ENCODE results near the gene USP22. TPM values are rescaled to one million over a fixed set of nuclear protein-coding genes. Genes with fewer than 3 reads are reported as not detected.
"Not testable (repeated sequence)": the region's sequence is repeated elsewhere in the genome, so short reads cannot be mapped to it uniquely, and the experiment has no call there.

USP22 gene
- total RNA-seq (2012; rRNA removed): 188 and 192 TPM in 2 replicates

DNA sequence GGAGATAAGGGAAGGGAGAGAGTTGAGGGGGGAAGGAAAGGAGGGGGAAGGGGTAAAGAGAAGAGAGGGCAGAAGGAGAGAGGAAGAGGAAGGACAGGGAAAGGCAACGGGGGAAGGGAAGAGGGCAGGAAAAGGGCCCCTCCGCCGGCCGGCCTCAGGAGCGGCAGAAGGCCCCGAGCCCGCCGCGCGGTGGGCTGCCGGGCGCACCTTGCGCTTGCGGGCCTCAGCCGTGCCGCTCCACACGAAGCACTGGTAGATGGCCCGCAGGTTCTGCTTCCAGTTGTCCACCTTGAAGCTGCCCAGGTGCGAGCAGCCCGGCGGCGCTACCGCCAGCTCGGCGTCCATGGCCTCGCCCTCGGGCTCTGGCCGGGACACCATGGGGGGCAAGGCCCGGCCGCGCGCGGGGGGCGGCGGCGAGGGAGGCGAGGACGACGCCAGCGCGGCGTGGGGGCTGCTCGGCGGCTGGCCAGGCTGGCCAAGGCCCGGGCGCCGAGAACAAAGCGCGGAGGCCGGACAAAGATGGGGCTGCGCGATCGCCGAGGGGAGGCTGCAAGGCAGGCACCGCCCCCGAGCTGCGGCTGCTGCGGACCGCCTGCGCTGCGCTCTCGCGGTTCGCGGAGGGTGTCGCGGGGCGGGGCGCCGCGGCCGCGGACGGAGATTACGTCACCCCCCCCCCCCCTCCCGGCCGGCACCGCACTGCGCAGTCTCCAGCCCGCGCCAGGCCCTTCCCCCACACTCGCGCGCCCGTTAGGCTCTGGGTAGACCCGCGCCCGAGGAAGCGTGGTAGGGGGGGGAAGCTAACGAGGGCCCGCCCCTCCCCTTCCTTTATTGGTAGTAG, at the start of gene USP22:
TSS of gene USP22 (minus strand) at position 554 of the 838 bp plus-strand sequence. CDS start at position 378, 176 bp downstream.
- H3K36me3 ChIP-seq (ENCODE audit: insufficient read depth, low read length): peaks cover 3% of the 10 kb centered on the region
- H3K27me3 ChIP-seq (ENCODE audit: control insufficient read depth, insufficient read depth, low read length): no peaks in the 10 kb centered on the region
- H3K9ac ChIP-seq (ENCODE audit: low read depth, low read length): peak within 1 kb of the TSS; percentile 100
- H3K4me1 ChIP-seq (ENCODE audit: control insufficient read depth, insufficient read depth, low read length): peaks cover 20% of the 10 kb centered on the region
- H3K4me2 ChIP-seq (ENCODE audit: low read length): peak within 1 kb of the TSS; percentile 89
- peak within 1 kb of the TSS; percentile 93 for H3K4me3 ChIP-seq (ENCODE audit: low read length)
- H3K9me3 ChIP-seq (replicated peaks; ENCODE audit: low read length): no peaks in the 10 kb centered on the region

DNA sequence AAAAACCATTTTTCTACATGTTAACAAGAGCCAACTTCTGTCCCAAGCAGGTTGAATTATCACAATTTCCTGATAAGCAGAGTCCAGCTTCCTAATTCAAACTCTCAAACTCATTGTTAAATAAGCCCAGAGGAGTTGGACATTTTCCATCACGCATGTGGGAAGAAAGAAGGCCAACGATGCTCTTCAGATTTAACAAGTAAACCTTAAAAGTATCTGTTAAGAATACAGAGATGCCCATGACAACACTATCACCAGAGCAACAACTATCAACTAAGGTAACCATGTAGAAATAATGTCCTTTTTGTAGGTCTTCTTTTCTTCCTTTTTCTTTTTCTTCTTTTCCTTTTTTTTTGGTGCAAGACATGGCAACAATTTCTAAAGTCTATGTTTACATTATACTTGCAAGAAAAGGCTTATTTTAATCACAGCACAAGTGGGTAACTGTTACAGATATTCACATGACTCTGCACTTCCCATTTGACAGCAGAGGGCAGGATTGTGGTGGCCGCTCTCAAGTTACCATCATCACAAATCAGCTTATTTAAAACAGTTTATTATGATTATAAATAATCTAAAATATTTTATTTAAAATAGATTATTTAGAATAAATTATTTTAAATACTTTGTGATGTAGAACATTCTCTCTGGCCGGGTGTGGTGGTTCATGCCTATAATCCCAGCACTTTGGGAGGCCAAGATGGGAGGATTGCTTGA, 48.2 kb upstream of the USP22 start:
- Histone ChIP-seq H3K4me2 (ENCODE audit: low read length) (no peak overlapping the region), H3K9ac (ENCODE audit: low read depth, low read length) (no peak overlapping the region), H3K9me3 (replicated peaks; ENCODE audit: low read length) (no peaks in the 10 kb centered on the region), H3K27me3 (ENCODE audit: control insufficient read depth, insufficient read depth, low read length) (no peaks in the 10 kb centered on the region), H3K4me3 (ENCODE audit: low read length) (no peak overlapping the region), H3K36me3 (ENCODE audit: insufficient read depth, low read length) (no peaks in the 10 kb centered on the region), H3K4me1 (ENCODE audit: control insufficient read depth, insufficient read depth, low read length) (peaks cover 8% of the 10 kb centered on the region)

DNA sequence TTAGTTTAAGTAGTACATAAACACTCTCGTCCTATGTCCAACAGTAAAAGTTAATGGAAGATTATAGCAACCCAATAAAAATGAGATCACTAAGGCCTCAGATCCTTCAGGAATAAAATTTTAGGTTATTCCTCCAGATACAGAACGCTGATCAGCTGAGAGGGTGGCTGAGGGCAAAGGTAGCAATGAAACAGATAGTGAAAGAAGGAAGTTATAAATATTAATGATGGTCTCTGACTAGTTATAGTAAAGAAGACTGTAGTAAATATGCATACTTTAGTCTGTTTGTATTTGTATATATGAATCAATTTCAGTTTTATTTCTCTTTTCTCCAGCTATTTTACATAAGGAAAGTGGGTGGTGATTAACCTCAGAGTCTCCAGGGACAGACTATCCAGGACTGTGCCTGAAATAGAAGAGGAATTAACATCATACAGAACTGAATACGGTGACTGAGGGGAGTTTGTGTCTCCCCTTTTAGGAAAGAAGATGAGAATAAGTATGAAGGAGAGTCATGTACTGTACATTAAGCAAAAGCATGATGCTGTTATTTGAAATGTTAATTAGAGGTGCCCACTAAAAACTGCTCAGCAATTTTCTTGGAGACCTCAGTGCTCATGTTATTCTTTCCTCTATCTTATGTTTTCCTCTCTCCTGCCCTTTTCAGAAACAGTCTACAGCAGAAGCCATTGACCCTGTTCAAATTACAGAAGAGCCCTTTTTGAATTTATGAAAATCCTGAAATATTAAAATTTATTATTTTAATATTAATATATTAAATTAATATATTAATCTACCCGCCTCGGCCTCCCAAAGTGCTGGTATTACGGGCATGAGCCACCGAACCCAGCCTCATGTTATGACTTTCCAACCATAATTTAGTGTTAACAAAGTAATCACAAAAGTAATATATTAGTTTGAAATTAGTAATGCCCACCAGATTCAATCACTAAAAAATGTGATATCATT, 47.4 kb upstream of the USP22 start:
- Histone ChIP-seq H3K27me3 (ENCODE audit: control insufficient read depth, insufficient read depth, low read length) (no peaks in the 10 kb centered on the region), H3K36me3 (ENCODE audit: insufficient read depth, low read length) (no peaks in the 10 kb centered on the region), H3K9me3 (replicated peaks; ENCODE audit: low read length) (no peaks in the 10 kb centered on the region), H3K9ac (ENCODE audit: low read depth, low read length) (no peak overlapping the region), H3K4me2 (ENCODE audit: low read length) (no peak overlapping the region), H3K4me1 (ENCODE audit: control insufficient read depth, insufficient read depth, low read length) (peaks cover 8% of the 10 kb centered on the region), H3K4me3 (ENCODE audit: low read length) (no peak overlapping the region)

DNA sequence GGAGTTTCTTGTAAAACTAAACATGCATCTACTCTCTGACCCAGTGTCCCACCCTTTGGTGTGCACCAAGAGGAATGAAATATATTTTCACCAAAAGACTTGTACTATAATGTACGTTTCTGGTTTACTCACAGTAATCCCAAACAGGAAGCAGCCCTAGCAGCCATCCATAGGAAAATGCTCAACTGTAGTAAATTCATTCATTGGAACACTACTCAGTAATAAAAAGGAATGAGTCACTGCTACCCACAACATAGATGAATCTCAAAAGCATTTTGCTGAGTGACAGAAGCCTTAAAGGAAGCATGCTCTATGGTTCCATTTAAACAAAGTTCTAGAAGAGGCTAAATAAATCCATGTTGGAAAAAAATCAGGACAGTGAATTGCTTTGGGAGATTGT, 46.3 kb upstream of the USP22 start:
- Histone ChIP-seq H3K4me3 (ENCODE audit: low read length) (no peak overlapping the region), H3K27me3 (ENCODE audit: control insufficient read depth, insufficient read depth, low read length) (no peaks in the 10 kb centered on the region), H3K9me3 (replicated peaks; ENCODE audit: low read length) (no peaks in the 10 kb centered on the region), H3K36me3 (ENCODE audit: insufficient read depth, low read length) (no peaks in the 10 kb centered on the region), H3K9ac (ENCODE audit: low read depth, low read length) (no peak overlapping the region), H3K4me1 (ENCODE audit: control insufficient read depth, insufficient read depth, low read length) (peaks cover 8% of the 10 kb centered on the region), H3K4me2 (ENCODE audit: low read length) (peak overlapping the region; percentile 18)

DNA sequence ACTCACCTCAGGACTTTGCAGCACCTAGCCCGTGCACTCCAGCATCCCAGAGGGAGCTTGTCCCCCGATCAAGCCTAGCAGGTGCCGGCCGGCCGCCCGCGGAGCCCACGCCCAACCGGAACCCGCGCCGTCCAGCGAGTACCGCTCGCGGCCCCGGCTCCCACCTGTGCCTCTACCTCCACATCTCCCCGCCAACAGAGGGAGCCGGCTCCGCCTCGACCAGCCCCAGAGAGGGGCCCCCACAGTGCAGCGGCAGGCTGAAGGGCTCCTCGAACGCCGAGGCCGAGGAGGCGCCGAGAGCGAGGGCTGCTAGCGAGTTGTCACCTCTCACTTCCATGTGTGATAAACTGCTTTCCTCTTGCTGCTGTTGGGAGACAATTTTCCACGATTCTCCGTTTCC, 42.9 kb upstream of the USP22 start:
- Histone ChIP-seq H3K36me3 (ENCODE audit: insufficient read depth, low read length) (no peaks in the 10 kb centered on the region), H3K27me3 (ENCODE audit: control insufficient read depth, insufficient read depth, low read length) (no peaks in the 10 kb centered on the region), H3K9ac (ENCODE audit: low read depth, low read length) (no peak overlapping the region), H3K4me3 (ENCODE audit: low read length) (no peak overlapping the region), H3K9me3 (replicated peaks; ENCODE audit: low read length) (no peaks in the 10 kb centered on the region), H3K4me2 (ENCODE audit: low read length) (no peak overlapping the region), H3K4me1 (ENCODE audit: control insufficient read depth, insufficient read depth, low read length) (peaks cover 8% of the 10 kb centered on the region)

DNA sequence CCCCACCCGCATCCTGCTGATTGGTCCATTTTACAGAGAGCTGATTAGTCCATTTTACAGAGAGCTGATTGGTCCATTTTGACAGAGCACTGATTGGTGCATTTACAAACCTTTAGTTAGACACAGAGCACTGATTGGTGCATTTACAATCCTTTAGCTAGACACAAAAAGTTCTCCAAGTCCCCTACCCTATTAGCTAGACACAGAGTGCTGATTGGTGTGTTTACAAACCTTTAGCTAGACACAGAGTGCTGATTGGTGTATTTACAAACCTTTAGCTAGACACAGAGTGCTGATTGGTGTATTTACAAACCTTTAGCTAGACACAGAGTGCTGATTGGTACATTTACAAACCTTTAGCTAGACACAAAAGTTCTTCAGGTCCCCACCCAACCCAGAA, 42.5 kb upstream of the USP22 start:
- H3K4me3 ChIP-seq (ENCODE audit: low read length); H3K9ac ChIP-seq (ENCODE audit: low read depth, low read length); H3K9me3 ChIP-seq (replicated peaks; ENCODE audit: low read length); H3K27me3 ChIP-seq (ENCODE audit: control insufficient read depth, insufficient read depth, low read length); H3K4me1 ChIP-seq (ENCODE audit: control insufficient read depth, insufficient read depth, low read length); H3K4me2 ChIP-seq (ENCODE audit: low read length); H3K36me3 ChIP-seq (ENCODE audit: insufficient read depth, low read length): not testable (repeated sequence)

DNA sequence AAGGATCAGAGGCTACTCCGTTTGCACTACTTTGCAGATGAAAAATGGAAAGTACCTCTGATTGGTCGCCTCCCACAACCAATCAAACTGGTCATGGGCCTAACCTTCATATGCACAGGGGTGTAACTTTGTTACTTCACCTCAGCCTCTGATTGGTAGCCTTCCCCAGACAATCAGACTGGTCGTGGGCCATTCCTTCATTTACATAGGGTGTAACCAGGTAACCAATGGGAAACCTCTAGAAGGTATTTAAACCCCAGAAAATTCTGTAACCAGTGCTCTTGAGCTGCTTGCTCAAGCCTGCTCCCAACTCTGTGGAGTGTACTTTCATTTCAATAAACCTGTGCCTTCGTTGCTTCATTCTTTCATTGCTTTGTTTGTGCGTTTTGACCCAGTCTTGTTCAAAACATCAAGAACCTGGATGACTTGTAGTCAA, 39.2 kb upstream of the USP22 start:
- Histone ChIP-seq H3K4me3 (ENCODE audit: low read length) (no peak overlapping the region), H3K4me2 (ENCODE audit: low read length) (no peak overlapping the region), H3K27me3 (ENCODE audit: control insufficient read depth, insufficient read depth, low read length) (no peaks in the 10 kb centered on the region), H3K9me3 (replicated peaks; ENCODE audit: low read length) (no peaks in the 10 kb centered on the region), H3K36me3 (ENCODE audit: insufficient read depth, low read length) (no peaks in the 10 kb centered on the region), H3K9ac (ENCODE audit: low read depth, low read length) (no peak overlapping the region), H3K4me1 (ENCODE audit: control insufficient read depth, insufficient read depth, low read length) (peaks cover 6% of the 10 kb centered on the region)

DNA sequence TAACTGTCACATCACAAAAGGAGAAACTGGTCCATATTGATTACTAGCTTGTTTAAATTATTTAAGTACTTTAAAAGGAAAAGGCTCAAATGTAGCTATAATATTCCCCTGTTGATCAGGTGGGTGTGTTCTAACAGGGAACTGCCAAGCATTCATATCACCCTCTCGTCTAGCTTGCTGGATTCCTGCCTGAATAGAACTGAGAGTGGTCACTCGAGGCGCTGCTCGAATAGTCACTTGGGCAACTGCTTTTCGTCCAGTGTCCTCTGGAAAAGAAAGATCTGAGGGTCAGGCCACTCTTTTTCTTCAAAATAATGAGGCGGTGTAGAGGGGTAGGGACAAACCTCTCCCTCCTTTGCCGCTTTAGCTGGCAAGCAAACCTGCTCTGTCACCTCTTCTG, 36.4 kb upstream of the USP22 start:
- no peaks in the 10 kb centered on the region for H3K36me3 ChIP-seq (ENCODE audit: insufficient read depth, low read length)
- peaks cover 20% of the 10 kb centered on the region for H3K4me1 ChIP-seq (ENCODE audit: control insufficient read depth, insufficient read depth, low read length)
- H3K4me3 ChIP-seq (ENCODE audit: low read length): no peak overlapping the region
- no peak overlapping the region for H3K4me2 ChIP-seq (ENCODE audit: low read length)
- H3K9ac ChIP-seq (ENCODE audit: low read depth, low read length): no peak overlapping the region
- H3K9me3 ChIP-seq (replicated peaks; ENCODE audit: low read length): no peaks in the 10 kb centered on the region
- no peaks in the 10 kb centered on the region for H3K27me3 ChIP-seq (ENCODE audit: control insufficient read depth, insufficient read depth, low read length)

DNA sequence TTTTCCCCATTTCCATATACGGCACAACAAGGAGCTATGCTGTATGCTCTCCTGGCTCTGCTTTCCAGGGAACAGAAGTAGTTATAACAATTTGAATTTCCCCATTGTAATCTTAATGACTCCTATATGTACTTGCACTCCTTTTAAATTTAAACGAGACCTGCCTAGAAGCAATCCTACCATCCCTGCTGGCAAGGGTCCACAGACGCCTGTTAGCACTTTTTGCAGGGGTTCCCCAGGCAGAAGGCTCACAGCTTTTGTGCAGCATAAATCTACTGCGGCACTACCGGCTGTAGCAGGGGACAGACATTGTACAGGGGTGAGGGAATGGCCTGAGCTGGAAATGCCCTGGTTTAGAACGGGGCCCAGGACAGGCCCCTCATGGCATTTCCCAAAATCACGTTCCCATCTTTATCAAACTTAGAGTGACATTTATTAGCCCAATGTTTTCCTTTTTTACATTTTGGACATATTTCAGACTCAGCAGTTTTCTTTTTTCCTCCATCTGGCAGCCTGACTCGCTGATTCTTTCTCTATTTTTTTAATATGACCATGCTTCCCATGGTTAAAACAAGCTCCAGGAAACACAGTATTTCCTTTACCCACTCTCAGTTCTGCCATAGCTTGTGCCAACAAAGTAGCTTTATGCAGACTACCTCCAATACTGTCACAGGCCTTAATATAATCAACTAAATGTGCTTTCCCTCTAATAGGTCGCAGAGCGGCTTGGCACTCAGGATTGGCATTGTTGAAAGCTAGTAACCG, 35.4 kb upstream of the USP22 start:
- Histone ChIP-seq H3K9ac (ENCODE audit: low read depth, low read length) (no peak overlapping the region), H3K27me3 (ENCODE audit: control insufficient read depth, insufficient read depth, low read length) (no peaks in the 10 kb centered on the region), H3K36me3 (ENCODE audit: insufficient read depth, low read length) (no peaks in the 10 kb centered on the region), H3K4me1 (ENCODE audit: control insufficient read depth, insufficient read depth, low read length) (peaks cover 20% of the 10 kb centered on the region), H3K4me2 (ENCODE audit: low read length) (no peak overlapping the region), H3K4me3 (ENCODE audit: low read length) (no peak overlapping the region), H3K9me3 (replicated peaks; ENCODE audit: low read length) (no peaks in the 10 kb centered on the region)

DNA sequence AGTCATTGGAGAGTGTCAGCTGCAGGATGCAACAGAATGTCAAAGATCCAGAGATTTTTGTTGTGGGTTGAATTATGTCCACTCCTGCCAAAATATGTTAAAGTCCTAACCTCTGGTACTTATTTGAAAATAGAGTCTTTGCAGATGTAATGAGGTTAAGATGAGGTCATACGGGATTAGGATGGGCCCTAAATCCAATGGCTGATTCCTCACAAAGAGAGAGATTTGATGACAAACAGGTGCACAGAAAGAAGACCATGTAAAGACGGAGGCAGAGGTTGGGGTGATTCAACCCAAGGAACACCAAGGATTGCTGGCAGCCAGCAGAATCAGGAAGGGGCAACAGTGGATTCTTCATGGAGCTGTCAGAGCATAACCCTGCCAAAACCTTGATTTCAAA, 34.5 kb upstream of the USP22 start:
- no peak overlapping the region for H3K4me2 ChIP-seq (ENCODE audit: low read length)
- no peak overlapping the region for H3K9ac ChIP-seq (ENCODE audit: low read depth, low read length)
- peaks cover 20% of the 10 kb centered on the region for H3K4me1 ChIP-seq (ENCODE audit: control insufficient read depth, insufficient read depth, low read length)
- no peaks in the 10 kb centered on the region for H3K36me3 ChIP-seq (ENCODE audit: insufficient read depth, low read length)
- H3K27me3 ChIP-seq (ENCODE audit: control insufficient read depth, insufficient read depth, low read length): no peaks in the 10 kb centered on the region
- no peak overlapping the region for H3K4me3 ChIP-seq (ENCODE audit: low read length)
- H3K9me3 ChIP-seq (replicated peaks; ENCODE audit: low read length): no peaks in the 10 kb centered on the region
